ENCODE data around the gene RNF125. TPM values are rescaled to one million over a fixed set of nuclear protein-coding genes. Genes with fewer than 3 reads are reported as not detected.

The RNF125 gene
- total and polyA plus RNA-seq, 4 donors = 1.4 to 9.2 (median 3.3) TPM

DNA sequence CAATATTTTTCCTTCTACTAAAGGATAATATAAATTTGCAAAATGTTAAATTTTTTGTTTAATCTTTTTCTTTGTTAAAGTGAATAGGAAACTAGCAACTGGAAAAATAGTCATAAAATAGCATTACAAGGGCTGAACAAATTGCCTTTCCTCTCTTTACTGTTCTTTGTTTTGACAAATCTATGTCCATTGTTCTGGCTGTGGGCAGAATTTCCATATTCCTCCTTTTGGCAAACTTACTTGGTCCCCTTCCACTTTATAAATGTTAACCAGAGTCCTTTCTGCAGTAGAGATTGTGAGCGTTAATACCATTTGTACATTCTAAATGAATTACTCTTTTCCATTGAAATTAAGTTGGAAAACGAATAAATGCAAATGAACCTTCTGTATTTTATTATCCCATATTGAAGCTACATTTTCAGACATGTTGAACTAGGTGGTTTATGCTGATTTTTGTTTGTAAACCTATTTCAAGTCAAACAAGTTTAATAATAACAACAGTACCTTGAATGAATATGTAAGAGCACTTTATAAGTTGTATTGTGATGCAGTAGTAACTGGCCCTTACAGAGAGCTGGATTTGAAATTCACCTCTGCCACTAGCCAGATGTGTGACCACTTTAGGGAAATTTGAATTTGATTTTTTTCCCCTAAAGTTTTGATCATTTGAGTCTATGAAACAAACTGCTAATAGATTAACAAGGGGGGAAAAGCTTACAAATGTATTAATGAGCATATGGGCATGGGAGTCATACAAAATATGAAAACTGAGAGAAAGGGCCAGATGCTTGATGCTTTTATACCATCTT lies 3.3 kb downstream of the RNF125 start:
- H3K4me1 ChIP-seq (ENCODE audit: control insufficient read depth in 5 of 5, insufficient read depth in 5 of 5, low read length in 5 of 5) = peaks cover 2 to 16% (median 3%) of the 10 kb centered on the region in 5 donors

DNA sequence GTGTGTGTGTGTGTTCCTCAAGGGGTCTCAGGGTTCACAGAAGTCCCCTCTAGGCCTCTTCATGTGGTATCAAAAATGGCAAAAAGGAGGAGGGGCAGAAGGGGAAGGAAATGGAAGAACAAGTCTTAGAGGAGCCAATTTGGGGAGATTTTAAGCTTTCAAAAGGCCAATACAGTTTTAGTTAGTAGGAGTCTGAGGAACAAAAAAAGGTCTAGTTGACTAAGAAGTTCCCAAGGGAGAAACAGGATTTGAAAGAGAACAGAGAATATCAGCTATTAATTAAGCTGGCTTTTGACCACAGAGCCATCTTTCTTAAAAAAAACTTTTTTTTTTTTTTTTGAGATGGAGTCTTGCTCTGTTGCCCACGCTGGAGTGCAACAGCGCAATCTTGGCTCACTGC lies 7.1 kb downstream of the RNF125 start:
- Histone ChIP-seq H3K9me3 (ENCODE audit: control insufficient read depth in 4 of 4, insufficient read depth in 3 of 4, low read length in 3 of 4) (no peaks in the 10 kb centered on the region), H3K4me3 (no peak overlapping the region), H3K27ac (ENCODE audit: low read depth in 1 of 2, low read length in 1 of 2) (no peak overlapping the region), H3K36me3 (ENCODE audit: control insufficient read depth in 4 of 4, insufficient read depth in 4 of 4, low read length in 4 of 4) (no peaks in the 10 kb centered on the region), H3K4me1 (ENCODE audit: control insufficient read depth in 5 of 5, insufficient read depth in 5 of 5, low read length in 5 of 5) (peaks cover 0 to 3% (median 0%) of the 10 kb centered on the region in 5 donors), H3K27me3 (ENCODE audit: control insufficient read depth in 3 of 3, insufficient read depth in 3 of 3, low read length in 2 of 3) (peaks cover 0 to 2% (median 0%) of the 10 kb centered on the region in 3 donors), H3K9ac (ENCODE audit: insufficient read depth in 1 of 2, low read length in 2 of 2) (no peak overlapping the region)
- no peak for DNase-seq
- WGBS, 2 donors = 85 to 94% methylated on average over 2 of the region's 2 CpGs
- ATAC-seq (ENCODE audit: insufficient read depth, low FRiP score) = no peak
- TF ChIP-seq, protein P1, sequence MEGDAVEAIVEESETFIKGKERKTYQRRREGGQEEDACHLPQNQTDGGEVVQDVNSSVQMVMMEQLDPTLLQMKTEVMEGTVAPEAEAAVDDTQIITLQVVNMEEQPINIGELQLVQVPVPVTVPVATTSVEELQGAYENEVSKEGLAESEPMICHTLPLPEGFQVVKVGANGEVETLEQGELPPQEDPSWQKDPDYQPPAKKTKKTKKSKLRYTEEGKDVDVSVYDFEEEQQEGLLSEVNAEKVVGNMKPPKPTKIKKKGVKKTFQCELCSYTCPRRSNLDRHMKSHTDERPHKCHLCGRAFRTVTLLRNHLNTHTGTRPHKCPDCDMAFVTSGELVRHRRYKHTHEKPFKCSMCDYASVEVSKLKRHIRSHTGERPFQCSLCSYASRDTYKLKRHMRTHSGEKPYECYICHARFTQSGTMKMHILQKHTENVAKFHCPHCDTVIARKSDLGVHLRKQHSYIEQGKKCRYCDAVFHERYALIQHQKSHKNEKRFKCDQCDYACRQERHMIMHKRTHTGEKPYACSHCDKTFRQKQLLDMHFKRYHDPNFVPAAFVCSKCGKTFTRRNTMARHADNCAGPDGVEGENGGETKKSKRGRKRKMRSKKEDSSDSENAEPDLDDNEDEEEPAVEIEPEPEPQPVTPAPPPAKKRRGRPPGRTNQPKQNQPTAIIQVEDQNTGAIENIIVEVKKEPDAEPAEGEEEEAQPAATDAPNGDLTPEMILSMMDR (IDR thresholded peaks at IDR 0.05; ENCODE audit: control extremely low read depth, extremely low read depth) = no peak

More for the DNA sequence above, 3.3 kb downstream of the RNF125 start:
- H3K27ac ChIP-seq (ENCODE audit: low read depth in 1 of 2, low read length in 1 of 2) = no peak overlapping the region
- DNase-seq = no peak
- peaks cover 0 to 11% (median 2%) of the 10 kb centered on the region in 3 donors for H3K27me3 ChIP-seq (ENCODE audit: control insufficient read depth in 3 of 3, insufficient read depth in 3 of 3, low read length in 2 of 3)
- no peak for ATAC-seq (ENCODE audit: insufficient read depth, low FRiP score)
- H3K36me3 ChIP-seq (ENCODE audit: control insufficient read depth in 4 of 4, insufficient read depth in 4 of 4, low read length in 4 of 4) = no peaks in the 10 kb centered on the region
- WGBS, 2 donors = 72 to 83% methylated on average over 2 of the region's 2 CpGs
- H3K4me3 ChIP-seq = no peak overlapping the region
- TF ChIP-seq, protein P1 (IDR thresholded peaks at IDR 0.05; ENCODE audit: control extremely low read depth, extremely low read depth) = no peak
- H3K9ac ChIP-seq (ENCODE audit: insufficient read depth in 1 of 2, low read length in 2 of 2) = no peak overlapping the region
- H3K9me3 ChIP-seq (ENCODE audit: control insufficient read depth in 4 of 4, insufficient read depth in 3 of 4, low read length in 3 of 4) = no peaks in the 10 kb centered on the region

- WGBS, 2 donors = 53 to 58% methylated on average over 4 of the region's 4 CpGs
Measured at GRCh38 chr18:32026491-32027086, 8.0 kb downstream of the RNF125 start.

More at GRCh38 chr18:32026491-32027086, 8.0 kb downstream of the RNF125 start:
- ATAC-seq (ENCODE audit: insufficient read depth, low FRiP score) (no peak), DNase-seq (no peak)
- H3K27me3 ChIP-seq (ENCODE audit: control insufficient read depth in 3 of 3, insufficient read depth in 3 of 3, low read length in 2 of 3) = peaks cover 0 to 2% (median 0%) of the 10 kb centered on the region in 3 donors
- peaks cover 0 to 3% (median 0%) of the 10 kb centered on the region in 5 donors for H3K4me1 ChIP-seq (ENCODE audit: control insufficient read depth in 5 of 5, insufficient read depth in 5 of 5, low read length in 5 of 5)
- TF ChIP-seq, protein P1 (IDR thresholded peaks at IDR 0.05; ENCODE audit: control extremely low read depth, extremely low read depth) = no peak
- no peak overlapping the region for H3K9ac ChIP-seq (ENCODE audit: insufficient read depth in 1 of 2, low read length in 2 of 2)
- H3K27ac ChIP-seq (ENCODE audit: low read depth in 1 of 2, low read length in 1 of 2) = no peak overlapping the region
- H3K4me3 ChIP-seq = no peak overlapping the region
- no peaks in the 10 kb centered on the region for H3K9me3 ChIP-seq (ENCODE audit: control insufficient read depth in 4 of 4, insufficient read depth in 3 of 4, low read length in 3 of 4)
- H3K36me3 ChIP-seq (ENCODE audit: control insufficient read depth in 4 of 4, insufficient read depth in 4 of 4, low read length in 4 of 4) = no peaks in the 10 kb centered on the region

Data from lung (tissue), 12 donors.